ENCODE data around the gene ZMIZ2.
"Not testable (repeated sequence)": the region's sequence is repeated elsewhere in the genome, so short reads cannot be mapped to it uniquely, and the experiment has no call there.

The ZMIZ2 gene

DNA sequence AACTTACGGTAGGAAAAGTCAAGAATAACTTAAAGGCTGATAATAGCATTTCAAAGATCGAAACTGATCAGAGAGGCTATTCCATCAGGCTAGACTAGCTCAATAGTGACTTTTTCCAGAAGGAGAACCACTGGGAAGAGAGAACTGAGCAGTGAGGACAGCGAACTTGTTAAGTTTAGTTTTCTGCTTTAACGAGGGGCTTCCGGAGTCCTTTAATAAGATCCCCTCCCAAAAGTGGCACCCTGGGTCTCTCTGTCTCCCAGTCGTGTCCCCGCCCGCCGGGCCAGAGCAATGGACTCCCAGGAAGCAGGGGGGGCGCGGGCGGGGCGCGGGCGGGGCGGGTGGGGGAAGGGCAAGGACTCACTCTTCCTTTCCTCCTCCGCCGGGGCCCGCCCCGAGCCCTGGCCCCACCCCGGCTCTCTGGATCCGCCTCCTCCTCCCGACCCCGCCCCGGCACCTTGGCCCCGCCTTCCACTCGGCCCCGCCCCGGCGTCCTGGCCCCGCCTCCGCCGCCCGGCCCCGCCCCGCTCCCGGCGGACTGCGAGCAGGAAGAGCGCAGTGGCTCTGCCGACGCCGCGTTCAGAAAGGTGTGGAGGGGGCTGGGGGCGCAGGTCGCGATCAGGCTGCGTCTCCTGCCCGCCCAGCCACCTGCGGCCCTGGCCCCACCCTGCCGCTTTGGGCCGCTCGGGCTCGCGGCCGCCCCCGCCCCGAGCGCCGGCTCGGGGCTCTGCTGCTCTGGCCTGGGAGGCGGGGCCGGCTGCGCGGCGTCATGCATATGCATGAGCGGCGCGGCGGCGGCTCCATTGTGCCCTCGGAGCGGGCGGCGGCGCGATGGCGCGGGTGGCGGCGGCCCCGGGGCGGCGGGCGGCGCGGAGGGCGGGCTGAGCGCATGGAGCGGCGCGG, at the start of gene ZMIZ2:
ZMIZ2 (plus strand) TSS at position 803 of the 903 bp plus-strand sequence. CDS start 7,403 bp downstream, outside the sequence.
- DNase-seq: peak; percentile 88

DNA sequence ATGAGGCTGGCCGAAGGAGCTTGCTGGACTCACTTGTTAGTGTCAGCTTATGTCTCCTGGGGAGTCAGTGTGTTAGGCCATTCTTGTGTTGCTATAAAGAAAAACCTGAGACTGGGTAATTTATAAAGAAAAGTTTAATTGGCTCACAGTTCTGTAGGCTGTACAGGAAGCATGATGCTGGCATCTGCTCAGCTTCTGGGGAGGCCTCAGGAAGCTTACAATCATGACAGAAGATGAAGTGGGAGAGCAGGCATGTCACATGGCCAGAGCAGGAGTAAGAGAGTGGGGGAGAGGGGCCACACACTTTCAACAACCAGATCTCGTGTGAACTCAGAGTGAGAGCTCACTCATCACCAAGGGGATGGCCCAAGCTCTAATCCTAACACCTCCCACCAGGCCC, 49.0 kb upstream of the ZMIZ2 start:
- DNase-seq: not testable (repeated sequence)

GRCh38 chr7:44700322-44700721, 48.3 kb upstream of the ZMIZ2 start:
- no peak for DNase-seq

DNA sequence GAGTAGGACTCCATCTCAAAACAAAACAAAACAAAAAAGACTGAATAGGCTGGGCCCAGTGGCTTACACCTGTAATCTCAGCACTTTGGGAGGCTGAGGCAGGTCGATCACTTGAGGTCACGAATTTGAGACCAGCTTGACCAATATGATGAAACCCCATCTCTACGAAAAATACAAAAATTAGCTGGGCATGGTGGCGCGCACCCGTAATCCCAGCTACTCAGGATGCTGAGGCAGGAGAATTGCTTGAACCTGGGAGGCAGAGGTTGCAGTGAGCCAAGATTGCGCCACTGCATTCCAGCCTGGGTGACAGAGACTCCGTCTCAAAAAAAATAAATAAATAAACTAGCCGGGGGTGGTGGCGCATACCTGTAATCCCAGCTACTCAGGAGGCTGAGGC, 45.3 kb upstream of the ZMIZ2 start:
- not testable (repeated sequence) for DNase-seq

DNA sequence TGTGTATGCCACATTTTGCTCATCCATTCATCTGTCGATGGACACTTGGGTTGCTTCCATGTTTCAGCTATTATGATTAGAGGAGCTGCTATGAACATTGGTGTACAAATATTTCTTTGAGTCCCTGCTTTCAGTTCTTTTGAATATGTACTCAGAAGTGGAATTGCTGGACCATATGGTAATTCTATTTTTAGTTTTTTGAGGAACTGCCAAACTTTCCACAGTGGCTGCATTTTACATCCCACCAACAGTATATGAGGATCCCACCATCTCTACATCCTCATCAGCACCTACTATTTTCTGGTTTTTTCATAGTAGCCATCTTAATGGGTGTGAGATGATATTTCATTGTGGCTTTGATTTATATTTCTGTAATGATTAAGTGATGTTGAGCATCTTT, 44.7 kb upstream of the ZMIZ2 start:
- no peak for DNase-seq

DNA sequence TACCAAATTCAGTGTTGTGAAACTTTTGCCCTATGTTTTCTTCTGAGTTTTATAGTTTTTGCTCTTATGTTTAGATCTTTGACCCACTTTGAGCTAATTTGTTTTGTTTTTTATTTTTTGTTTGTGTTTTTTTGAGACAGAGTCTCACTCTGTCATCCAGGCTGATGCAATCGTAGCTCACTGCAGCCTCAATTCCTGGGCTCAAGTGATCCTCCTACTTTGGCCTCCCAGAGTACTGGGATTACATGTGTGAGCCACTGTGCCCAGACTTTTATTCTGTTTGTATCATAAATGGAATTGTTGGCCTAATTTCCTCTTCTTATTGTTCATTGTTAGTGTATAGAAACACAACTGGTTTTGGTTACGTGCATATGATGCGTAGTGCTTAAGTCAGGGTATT, 43.2 kb upstream of the ZMIZ2 start:
- no peak for DNase-seq

GRCh38 chr7:44706788-44707557, 41.7 kb upstream of the ZMIZ2 start:
- DNase-seq: no peak

DNA sequence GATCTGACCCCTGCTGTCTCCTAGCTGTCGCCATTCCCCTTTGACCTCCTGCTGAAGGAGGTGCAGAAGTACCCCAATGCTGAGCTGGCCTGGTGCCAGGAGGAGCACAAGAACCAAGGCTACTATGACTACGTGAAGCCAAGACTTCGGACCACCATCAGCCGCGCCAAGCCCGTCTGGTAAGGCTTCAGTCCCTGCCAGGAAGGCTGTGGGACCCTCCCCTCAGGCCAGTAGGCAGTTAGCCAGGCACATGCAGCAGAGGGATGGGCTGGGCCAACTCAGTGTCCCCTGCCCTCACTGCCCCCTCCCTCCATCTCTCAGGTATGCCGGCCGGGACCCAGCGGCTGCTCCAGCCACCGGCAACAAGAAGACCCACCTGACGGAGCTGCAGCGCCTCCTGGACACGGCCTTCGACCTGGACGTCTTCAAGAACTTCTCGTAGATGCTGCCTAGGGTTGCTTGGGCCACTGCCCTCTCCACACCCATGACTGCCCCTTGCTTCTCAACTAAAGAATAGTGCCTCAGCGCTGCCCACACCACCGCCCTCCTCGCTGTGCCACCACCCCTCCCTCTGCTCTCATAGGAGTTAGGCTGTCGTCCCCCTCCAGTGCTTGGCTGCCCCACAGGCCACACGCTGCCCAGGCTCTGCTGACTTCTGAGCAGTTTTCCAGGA, 41.0 kb upstream of the ZMIZ2 start:
- DNase-seq: no peak

GRCh38 chr7:44709011-44709915, 39.4 kb upstream of the ZMIZ2 start:
- no peak for DNase-seq

DNA sequence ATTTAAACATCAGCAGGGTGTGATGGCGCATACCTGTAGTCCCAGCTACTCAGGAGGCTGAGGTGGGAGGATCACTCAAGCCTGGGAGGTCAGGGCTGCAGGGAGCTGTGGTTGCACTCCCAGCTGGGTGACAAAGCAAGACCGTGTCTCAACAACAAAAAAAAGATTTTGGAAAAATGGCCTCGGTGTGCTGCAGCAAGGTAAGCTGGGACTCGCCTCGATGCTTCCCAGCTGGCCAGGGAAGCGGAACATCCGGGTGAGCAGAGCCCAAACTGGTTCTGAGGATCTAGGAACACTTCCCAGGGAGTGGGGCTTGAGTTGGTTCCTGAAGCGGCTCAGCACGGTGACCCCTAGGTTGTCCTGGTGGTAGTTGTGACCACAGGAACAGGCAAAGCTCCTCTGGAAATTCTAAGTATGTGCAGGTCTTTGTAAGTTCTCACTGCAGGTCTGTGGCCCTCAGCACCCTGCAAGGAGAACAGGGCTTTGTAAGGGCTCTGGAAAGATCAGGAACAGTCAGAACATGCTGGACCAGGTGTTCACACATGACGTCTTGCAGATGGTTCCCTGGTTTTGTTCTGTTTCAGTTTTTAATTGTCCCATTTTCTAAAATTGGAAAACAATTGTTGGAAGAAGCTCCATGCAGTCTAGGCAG, 38.6 kb upstream of the ZMIZ2 start:
- no peak for DNase-seq

- no peak for DNase-seq
Observed at GRCh38 chr7:44711528-44711927, 37.1 kb upstream of the ZMIZ2 start.

GRCh38 chr7:44712012-44712411, 36.6 kb upstream of the ZMIZ2 start:
- no peak for DNase-seq

GRCh38 chr7:44713141-44713540, 35.5 kb upstream of the ZMIZ2 start:
- DNase-seq: no peak

DNA sequence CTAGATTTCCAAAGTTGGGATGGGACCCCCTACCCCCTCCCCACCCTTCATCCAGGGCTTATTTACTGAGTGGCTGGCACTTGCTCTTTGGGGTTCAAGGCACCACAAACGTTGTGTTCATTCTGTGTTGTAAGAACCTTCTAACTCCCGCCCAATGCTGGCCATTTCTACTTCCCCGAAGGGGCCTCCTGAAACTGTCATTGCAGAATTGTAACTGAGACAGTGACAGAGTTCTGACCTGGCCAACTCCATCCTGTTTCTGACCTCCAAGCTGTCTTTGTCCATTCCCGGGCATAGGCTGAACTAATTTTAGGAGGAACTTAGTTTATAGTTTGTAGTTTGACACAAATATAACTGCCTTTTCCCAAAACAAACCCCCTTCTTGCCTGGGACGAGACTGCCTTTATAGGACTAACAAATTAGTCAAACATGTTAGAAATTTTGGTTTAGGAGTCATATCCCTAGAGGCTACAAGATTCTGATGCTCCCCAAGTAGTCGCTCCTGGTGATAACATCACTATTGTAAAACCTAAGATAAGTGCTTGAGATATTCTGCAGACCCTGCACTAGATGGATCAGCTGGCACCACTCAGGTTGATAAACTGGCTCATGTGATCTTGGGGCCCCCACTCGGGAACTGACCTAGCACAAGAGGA, 34.8 kb upstream of the ZMIZ2 start:
- no peak for DNase-seq

GRCh38 chr7:44716205-44716604, 32.4 kb upstream of the ZMIZ2 start:
- DNase-seq: no peak

GRCh38 chr7:44720301-44720700, 28.3 kb upstream of the ZMIZ2 start:
- no peak for DNase-seq

- DNase-seq: no peak
Observed at GRCh38 chr7:44724276-44724675, 24.4 kb upstream of the ZMIZ2 start.

DNA sequence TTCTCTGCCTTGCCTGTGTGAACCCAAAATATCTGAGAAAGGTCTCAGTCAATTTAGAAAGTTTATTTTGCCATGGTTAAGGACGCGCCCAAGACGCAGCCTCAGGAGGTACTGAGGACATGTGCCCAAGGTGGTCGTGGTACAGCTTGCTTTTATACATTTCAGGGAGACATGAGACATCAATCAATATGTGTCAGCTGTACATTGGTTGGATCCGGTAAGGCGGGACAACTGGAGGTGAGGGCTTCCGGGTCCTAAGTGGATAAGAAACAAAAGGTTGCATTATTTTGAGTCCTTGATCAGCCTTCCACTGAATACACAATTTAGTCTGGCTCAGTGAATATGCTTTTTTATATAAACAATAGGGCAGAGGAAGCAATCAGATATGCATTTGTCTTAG, 22.4 kb upstream of the ZMIZ2 start:
- not testable (repeated sequence) for DNase-seq

GRCh38 chr7:44727158-44727936, 21.3 kb upstream of the ZMIZ2 start:
- no peak for DNase-seq

- DNase-seq: no peak
Observed at GRCh38 chr7:44727937-44728262, 20.7 kb upstream of the ZMIZ2 start.
